ENCODE data around the gene RIMOC1.

DNA sequence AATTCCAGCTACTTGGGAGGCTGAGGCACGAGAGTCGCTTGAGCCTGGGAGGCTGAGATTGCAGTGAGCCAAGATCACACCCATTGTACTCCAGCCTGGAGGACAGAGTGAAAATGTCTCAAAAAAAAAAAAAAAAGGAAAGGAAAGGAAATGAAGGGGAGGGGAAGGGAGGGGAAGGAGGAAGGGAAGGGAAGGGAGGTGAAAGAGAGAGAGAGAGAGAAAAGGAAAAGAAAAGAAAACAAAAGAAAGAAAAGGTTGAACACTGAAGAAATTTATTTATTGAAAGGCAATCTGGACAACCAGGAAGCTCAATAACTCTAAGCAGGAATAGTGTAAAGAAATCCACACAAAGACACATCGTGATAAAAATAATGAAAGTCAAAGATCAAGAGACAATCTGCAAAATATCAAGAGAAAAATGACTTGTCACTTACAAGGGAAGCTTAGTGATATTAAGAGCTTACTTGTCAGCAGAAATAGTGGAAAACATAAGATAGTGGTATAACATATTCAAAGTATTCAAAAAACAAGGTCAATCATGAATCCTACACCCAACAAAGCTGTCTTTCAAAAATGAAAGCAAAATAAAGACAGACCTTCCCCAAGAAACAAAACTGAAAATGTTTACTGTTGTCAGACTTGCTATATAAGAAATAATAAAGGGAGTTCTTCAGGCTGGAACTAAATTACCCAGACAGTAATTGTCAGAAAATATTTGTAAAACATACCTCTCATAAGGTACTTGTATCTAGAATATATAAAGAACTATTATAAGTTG is 10.9 kb upstream of the RIMOC1 start:
- no peak for TF ChIP-seq ZNF274 (IDR thresholded peaks at IDR 0.05; ENCODE audit: low read depth, low read length)
- no peak for TF ChIP-seq SUZ12 (IDR thresholded peaks at IDR 0.05; ENCODE audit: extremely low read depth, insufficient read depth, insufficient read length)
- no peak for TF ChIP-seq YY1 (IDR thresholded peaks at IDR 0.05; ENCODE audit: insufficient read depth, insufficient read length)

Measured in NT2/D1 (cell line).